PC-3 (cell line): ENCODE data around the gene ABLIM1. TPM values are rescaled to one million over a fixed set of nuclear protein-coding genes. Genes with fewer than 3 reads are reported as not detected.

Source experiments
- ATAC-seq: fragments of 200-7000 bp; cut with Tn5 transposase; 2 replicates; pipeline ENCODE4 v1.9.1; 2020; ENCODE audit warnings: mild to moderate bottlenecking, moderate library complexity
- BruUV-seq: library from RNA; stranded (reverse); fragments of 400-500 nt; replicated peaks from 2 replicates; lab custom pipeline; 2021; lab: Mats Ljungman, UMichigan
- CTCF ChIA-PET: fragments of 300-600 bp; sonication (Branson Sonifier 250); formaldehyde crosslinking; loops from one replicate; lab custom pipeline; 2022; ENCODE audit warnings: antibody characterized with exemption; lab: Charles Lee
- POLR2A ChIA-PET: fragments of 300-600 bp; sonication (Branson Sonifier 250); formaldehyde crosslinking; loops from one replicate; lab custom pipeline; 2022; ENCODE audit warnings: antibody characterized with exemption; ENCODE audit not compliant: unreplicated experiment; lab: Charles Lee
- DNase-seq: peaks from one replicate; pipeline ENCODE4 v3.0.0-alpha.2; 2015
- H2AFZ ChIP-seq: fragments of 300-600 bp; sonication (generic); 2 replicates; pipeline ENCODE4 v1.6.0; 2016; ENCODE audit warnings: antibody characterized with exemption, low read length
- H3F3A ChIP-seq: fragments of 300-600 bp; sonication (generic); one replicate; pipeline ENCODE4 v1.6.0; 2017; ENCODE audit warnings: antibody characterized with exemption, low read length, control low read depth, mild to moderate bottlenecking; ENCODE audit not compliant: unreplicated experiment
- H3K27ac ChIP-seq: fragments of 300-600 bp; sonication (generic); 2 replicates; pipeline ENCODE4 v1.5.1; 2016; ENCODE audit warnings: mild to moderate bottlenecking, low read length
- H3K27me3 ChIP-seq: fragments of 300-600 bp; sonication (generic); 2 replicates; pipeline ENCODE4 v1.6.1; 2016; ENCODE audit warnings: low read length, mixed read lengths
- H3K36me3 ChIP-seq: fragments of 300-600 bp; sonication (generic); 2 replicates; pipeline ENCODE4 v1.6.1; 2016; ENCODE audit warnings: low read depth, mixed run types, low read length, mixed read lengths
- H3K4me1 ChIP-seq: fragments of 300-600 bp; sonication (generic); 2 replicates; pipeline ENCODE4 v1.5.1; 2016; ENCODE audit warnings: low read length; ENCODE audit not compliant: insufficient read depth
- H3K4me2 ChIP-seq: fragments of 300-600 bp; sonication (generic); 2 replicates; pipeline ENCODE4 v1.6.0; 2016; ENCODE audit warnings: low read length
- H3K4me3 ChIP-seq: fragments of 300-600 bp; sonication (generic); 2 replicates; pipeline ENCODE4 v1.5.1; 2016; ENCODE audit warnings: mild to moderate bottlenecking, low read length, mixed read lengths
- H3K79me2 ChIP-seq: fragments of 300-600 bp; sonication (generic); 2 replicates; pipeline ENCODE4 v1.6.1; 2017; ENCODE audit warnings: low read length, mixed read lengths
- H3K9ac ChIP-seq: fragments of 300-600 bp; sonication (generic); 2 replicates; pipeline ENCODE4 v1.6.0; 2016; ENCODE audit warnings: mild to moderate bottlenecking, low read length
- H3K9me2 ChIP-seq: fragments of 300-600 bp; sonication (generic); replicated peaks from 2 replicates; pipeline ENCODE4 v1.6.1; 2016; ENCODE audit warnings: mixed run types, low read length, mixed read lengths
- H3K9me3 ChIP-seq: fragments of 300-600 bp; sonication (generic); 2 replicates; pipeline ENCODE4 v1.6.1; 2016; ENCODE audit warnings: low read length, mixed read lengths
- H4K20me1 ChIP-seq: fragments of 300-600 bp; sonication (generic); 2 replicates; pipeline ENCODE4 v1.6.1; 2016; ENCODE audit warnings: low read length, mixed read lengths
- CTCF ChIP-seq: fragments of 300-600 bp; sonication (generic); conservative IDR thresholded peaks from 2 replicates; pipeline ENCODE4 v1.5.1; 2017; ENCODE audit warnings: antibody characterized with exemption, low read depth, mild to moderate bottlenecking, low read length
- EZH2 ChIP-seq: fragments of 300-600 bp; sonication (generic); IDR thresholded peaks from one replicate; pipeline ENCODE4 v1.6.1; 2017; ENCODE audit warnings: antibody characterized with exemption, mild to moderate bottlenecking, low read length; ENCODE audit not compliant: unreplicated experiment
- EZH2phosphoT487 ChIP-seq: fragments of 300-600 bp; sonication (generic); IDR thresholded peaks from 2 replicates; pipeline ENCODE4 v1.6.1; 2018; ENCODE audit warnings: mild to moderate bottlenecking, antibody characterized with exemption, low read length, borderline replicate concordance
- intact Hi-C: fragments of 100-400 bp; cut with micrococcal nuclease; formaldehyde crosslinking; loops from 2 replicates; pipeline ENCODE4 v1.9.0; 2023
- total RNA-seq: library from RNA; depleted of rRNA; stranded (reverse); fragments of >200 nt; gene quantifications from 2 replicates; pipeline ENCODE4 v1.2.3, GENCODE V29; 2014

Gene ABLIM1
- total RNA-seq, 1 experiment from 2014 or later, result 12.3 TPM

GRCh38 chr10:114631666-114632417, 26.2 kb downstream of the ABLIM1 start:
- H3K79me2 ChIP-seq, result no peaks in the 10 kb centered on the region
- H3K27me3 ChIP-seq, result no peaks in the 10 kb centered on the region
- no peak overlapping the region for H3K9ac ChIP-seq
- peak overlapping the region; percentile 85 for H2AFZ ChIP-seq
- no peaks in the 10 kb centered on the region for H3K9me3 ChIP-seq
- peak; percentile 25; the same call in 1 of the 2 replicates for ATAC-seq
- no TSS peak for BruUV-seq
- no peaks in the 10 kb centered on the region for H3F3A ChIP-seq
- peak overlapping the region; percentile 93 for H3K4me2 ChIP-seq
- H3K4me3 ChIP-seq, result peak overlapping the region; percentile 69
- TF ChIP-seq CTCF (no peak), EZH2phosphoT487 (no peak), EZH2 (no peak)
- peaks cover 44% of the 10 kb centered on the region for H3K4me1 ChIP-seq
- DNase-seq, result no peak
- no peaks in the 10 kb centered on the region for H3K36me3 ChIP-seq
- no peaks in the 10 kb centered on the region for H4K20me1 ChIP-seq
- CTCF ChIA-PET, result no interaction called here
- H3K27ac ChIP-seq, result no peak overlapping the region
- no peaks in the 10 kb centered on the region for H3K9me2 ChIP-seq
- intact Hi-C loops, result loop anchor here (2.0 to 5.0 kb wide), 4 partner anchors 17 to 145 kb away; no protein-coding TSS in a partner anchor
- POLR2A ChIA-PET, result no interaction called here

- Histone ChIP-seq H3K79me2 (no peaks in the 10 kb centered on the region), H4K20me1 (no peaks in the 10 kb centered on the region), H3K27ac (no peak overlapping the region), H3K9ac (no peak overlapping the region), H3K4me3 (peak overlapping the region; percentile 69; the same call in 1 of the 2 replicates), H3K36me3 (no peaks in the 10 kb centered on the region), H3K27me3 (no peaks in the 10 kb centered on the region), H3K9me3 (no peaks in the 10 kb centered on the region), H3K4me1 (peaks cover 47% of the 10 kb centered on the region), H3K9me2 (no peaks in the 10 kb centered on the region), H3K4me2 (peak overlapping the region; percentile 93), H3F3A (no peaks in the 10 kb centered on the region), H2AFZ (no peak overlapping the region)
- DNase-seq (no peak), ATAC-seq (no peak)
- POLR2A ChIA-PET, result no interaction called here
- BruUV-seq, result no TSS peak
- TF ChIP-seq EZH2phosphoT487, result no peak
- no peak for TF ChIP-seq EZH2
- no peak for TF ChIP-seq CTCF
- intact Hi-C loops, result loop anchor here (5.0 kb wide), 3 partner anchors 51 to 146 kb away; no protein-coding TSS in a partner anchor
- CTCF ChIA-PET, result no interaction called here
Observed at GRCh38 chr10:114631090-114631665, 26.9 kb downstream of the ABLIM1 start.
